ENCODE data around the gene ARHGEF26.

The ARHGEF26 gene

DNA sequence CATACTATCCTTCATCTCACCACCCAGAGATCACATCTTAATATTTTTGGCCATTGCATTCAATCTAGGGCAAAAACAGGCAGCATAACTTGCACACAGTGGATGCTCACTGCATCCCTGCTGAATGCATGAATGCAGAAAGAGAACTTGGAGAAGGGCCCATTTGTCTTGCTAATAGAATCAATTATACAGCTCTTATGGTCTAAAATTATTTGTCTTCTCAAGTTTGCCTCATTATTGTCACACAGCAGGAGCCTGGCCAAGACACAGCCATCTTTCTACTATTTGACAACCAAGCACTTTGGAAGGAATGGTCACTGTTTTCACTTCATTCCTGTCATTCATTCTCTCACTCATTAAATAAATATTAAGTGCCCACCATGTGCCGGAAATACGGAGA is 1.2 kb upstream of the ARHGEF26 start:
- TF ChIP-seq, protein P1, sequence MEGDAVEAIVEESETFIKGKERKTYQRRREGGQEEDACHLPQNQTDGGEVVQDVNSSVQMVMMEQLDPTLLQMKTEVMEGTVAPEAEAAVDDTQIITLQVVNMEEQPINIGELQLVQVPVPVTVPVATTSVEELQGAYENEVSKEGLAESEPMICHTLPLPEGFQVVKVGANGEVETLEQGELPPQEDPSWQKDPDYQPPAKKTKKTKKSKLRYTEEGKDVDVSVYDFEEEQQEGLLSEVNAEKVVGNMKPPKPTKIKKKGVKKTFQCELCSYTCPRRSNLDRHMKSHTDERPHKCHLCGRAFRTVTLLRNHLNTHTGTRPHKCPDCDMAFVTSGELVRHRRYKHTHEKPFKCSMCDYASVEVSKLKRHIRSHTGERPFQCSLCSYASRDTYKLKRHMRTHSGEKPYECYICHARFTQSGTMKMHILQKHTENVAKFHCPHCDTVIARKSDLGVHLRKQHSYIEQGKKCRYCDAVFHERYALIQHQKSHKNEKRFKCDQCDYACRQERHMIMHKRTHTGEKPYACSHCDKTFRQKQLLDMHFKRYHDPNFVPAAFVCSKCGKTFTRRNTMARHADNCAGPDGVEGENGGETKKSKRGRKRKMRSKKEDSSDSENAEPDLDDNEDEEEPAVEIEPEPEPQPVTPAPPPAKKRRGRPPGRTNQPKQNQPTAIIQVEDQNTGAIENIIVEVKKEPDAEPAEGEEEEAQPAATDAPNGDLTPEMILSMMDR (conservative IDR thresholded peaks at IDR 0.05; ENCODE audit: low read length), result no peak
- no peak for DNase-seq (ENCODE audit: low read depth)
- H3K4me3 ChIP-seq (ENCODE audit: low read length), result no peak overlapping the region

DNA sequence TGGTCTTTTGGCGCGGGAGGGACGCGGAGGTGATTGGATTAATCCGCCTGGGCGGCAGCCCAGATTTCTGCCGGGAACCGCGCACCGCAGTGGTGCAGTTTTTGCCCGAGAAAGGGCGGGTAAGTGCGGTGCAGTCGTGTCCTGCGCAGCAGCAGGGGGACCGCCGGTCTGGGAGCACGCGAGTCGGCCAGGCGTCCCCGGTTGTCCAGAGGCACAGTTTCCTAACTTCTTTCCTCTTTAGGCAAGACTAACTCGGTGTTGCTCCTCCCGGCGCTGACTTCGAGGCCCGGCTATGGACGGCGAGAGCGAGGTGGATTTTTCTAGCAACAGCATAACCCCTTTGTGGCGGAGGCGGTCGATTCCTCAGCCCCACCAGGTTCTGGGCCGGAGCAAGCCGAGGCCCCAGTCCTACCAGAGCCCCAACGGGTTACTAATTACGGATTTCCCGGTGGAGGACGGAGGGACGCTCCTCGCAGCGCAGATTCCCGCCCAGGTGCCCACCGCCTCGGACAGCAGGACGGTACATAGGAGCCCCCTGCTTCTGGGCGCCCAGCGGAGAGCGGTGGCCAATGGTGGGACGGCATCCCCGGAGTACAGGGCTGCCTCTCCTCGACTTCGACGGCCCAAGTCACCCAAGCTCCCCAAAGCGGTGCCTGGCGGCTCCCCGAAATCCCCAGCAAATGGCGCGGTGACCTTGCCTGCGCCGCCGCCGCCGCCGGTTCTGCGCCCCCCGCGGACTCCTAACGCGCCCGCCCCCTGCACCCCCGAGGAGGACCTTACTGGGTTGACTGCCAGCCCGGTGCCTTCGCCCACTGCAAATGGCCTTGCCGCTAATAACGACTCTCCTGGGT is 736 bp downstream of the ARHGEF26 start:
- DNase-seq (ENCODE audit: low read depth), result peak; percentile 17
- peak overlapping the region; percentile 76 for H3K4me3 ChIP-seq (ENCODE audit: low read length)
- TF ChIP-seq, protein P1 (conservative IDR thresholded peaks at IDR 0.05; ENCODE audit: low read length), result no peak; the same call in 1 of the 2 replicates

DNA sequence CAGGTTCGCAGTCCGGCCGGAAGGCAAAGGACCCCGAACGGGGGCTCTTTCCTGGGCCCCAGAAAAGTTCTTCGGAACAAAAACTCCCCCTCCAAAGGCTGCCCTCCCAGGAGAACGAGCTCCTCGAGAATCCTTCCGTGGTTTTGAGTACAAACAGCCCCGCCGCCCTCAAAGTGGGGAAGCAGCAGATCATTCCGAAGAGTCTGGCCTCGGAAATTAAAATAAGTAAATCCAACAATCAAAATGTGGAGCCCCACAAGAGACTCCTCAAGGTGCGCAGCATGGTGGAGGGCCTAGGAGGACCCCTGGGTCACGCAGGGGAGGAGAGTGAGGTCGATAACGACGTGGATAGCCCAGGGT is 1.3 kb downstream of the ARHGEF26 start:
- peak overlapping the region; percentile 76 for H3K4me3 ChIP-seq (ENCODE audit: low read length)
- TF ChIP-seq, protein P1 (conservative IDR thresholded peaks at IDR 0.05; ENCODE audit: low read length), result no peak
- no peak for DNase-seq (ENCODE audit: low read depth)

DNA sequence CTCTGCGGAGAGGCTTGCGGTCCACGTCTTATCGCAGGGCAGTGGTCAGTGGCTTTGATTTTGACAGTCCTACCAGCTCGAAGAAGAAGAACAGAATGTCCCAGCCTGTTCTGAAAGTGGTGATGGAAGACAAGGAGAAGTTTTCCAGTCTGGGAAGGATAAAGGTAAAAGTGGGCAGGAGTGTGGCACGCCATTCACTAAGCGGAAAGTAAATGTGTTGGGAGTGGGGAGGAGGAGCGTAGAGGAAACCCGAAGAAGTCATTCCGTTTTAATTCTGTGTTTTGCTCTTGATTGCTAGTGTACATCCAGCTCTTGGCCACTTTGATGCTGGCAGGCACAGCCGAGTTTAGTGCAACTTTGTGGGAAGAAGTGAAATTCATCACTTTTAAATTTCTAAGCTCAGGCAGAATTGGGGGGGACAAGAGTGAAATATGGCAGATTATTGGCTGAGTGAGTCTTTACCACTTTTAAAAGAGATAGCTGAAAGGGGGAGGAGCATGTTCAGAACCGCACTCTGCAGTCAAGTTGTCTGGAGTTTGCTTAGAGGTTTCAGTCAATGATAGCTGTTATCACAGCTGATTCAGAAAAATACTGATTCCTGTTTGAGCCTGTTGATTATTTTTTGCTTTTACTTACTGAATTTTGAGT is 1.8 kb downstream of the ARHGEF26 start:
- TF ChIP-seq, protein P1 (conservative IDR thresholded peaks at IDR 0.05; ENCODE audit: low read length), result no peak
- peak overlapping the region; percentile 76 for H3K4me3 ChIP-seq (ENCODE audit: low read length)
- no peak for DNase-seq (ENCODE audit: low read depth)

DNA sequence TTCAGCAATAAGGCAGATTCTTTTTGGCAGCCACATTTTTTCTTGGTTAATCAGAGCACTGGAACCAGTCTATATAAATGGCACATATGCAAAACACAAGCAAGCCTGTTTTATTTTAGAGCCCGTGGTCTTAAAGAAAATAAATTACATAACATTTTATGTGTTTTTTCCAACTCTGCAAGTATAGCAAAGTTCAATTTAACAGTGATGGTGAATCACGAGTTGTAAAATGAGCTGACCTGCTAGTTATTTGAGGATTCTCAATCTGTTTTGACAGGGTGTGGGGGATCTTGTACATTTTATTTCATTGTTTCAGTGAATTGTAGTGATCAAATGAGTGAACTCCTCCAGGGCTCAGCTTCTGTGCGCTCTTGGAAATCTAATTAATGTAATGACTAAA is 2.7 kb downstream of the ARHGEF26 start:
- no peak overlapping the region for H3K4me3 ChIP-seq (ENCODE audit: low read length)
- no peak for DNase-seq (ENCODE audit: low read depth)
- TF ChIP-seq, protein P1 (conservative IDR thresholded peaks at IDR 0.05; ENCODE audit: low read length), result no peak

DNA sequence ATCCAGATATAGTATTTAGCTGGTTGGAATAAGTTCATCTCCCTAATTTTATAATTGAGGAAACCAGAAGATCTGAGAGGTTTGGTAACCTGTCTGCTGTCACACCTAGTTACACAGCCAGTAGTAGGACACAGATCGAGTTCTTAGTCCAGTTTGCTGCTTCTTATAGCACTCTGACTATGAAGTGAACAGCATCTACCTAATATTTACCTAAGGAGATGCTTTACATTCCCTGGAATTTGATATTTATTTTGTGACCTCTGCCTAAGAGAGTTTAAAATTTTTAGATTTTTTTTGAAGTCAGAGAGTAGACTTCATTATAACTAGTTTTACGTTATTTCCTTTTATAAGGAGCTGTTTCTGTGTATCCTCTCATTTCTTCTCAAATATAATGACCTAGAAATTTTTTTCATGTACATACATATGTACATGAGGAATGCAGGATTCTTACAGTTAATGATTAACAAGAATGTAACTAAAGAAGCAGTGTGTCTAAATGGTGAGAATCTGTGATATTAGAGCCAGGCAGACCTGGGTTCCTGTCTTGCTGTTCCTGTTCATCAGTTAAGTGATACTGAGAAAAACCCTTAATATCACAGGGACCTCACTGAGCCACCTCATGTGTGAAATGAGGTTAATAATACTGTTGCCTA is 4.3 kb downstream of the ARHGEF26 start:
- H3K4me3 ChIP-seq (ENCODE audit: low read length), result no peak overlapping the region
- TF ChIP-seq, protein P1 (conservative IDR thresholded peaks at IDR 0.05; ENCODE audit: low read length), result no peak
- no peak for DNase-seq (ENCODE audit: low read depth)

Measured in AG10803 (cell line).